DND-41 (cell line): Measurements from ENCODE around the gene CYP2F1.
"Not testable (repeated sequence)": the region's sequence is repeated elsewhere in the genome, so short reads cannot be mapped to it uniquely, and the experiment has no call there.

Experiments used
- ATAC-seq: fragments of 200-7000 bp; cut with Tn5 transposase; 3 replicates; pipeline ENCODE4 v1.9.1; 2021; ENCODE audit warnings: low read depth; ENCODE audit not compliant: insufficient read depth
- DNase-seq: peaks from one replicate; pipeline ENCODE4 v3.0.0-alpha.2; 2020
- H2AFZ ChIP-seq: 2 replicates; pipeline ENCODE4 v1.6.0; 2012; ENCODE audit warnings: low read depth, low read length
- H3K27ac ChIP-seq: 2 replicates; pipeline ENCODE4 v1.5.1; 2012; ENCODE audit warnings: low read length, inconsistent platforms
- H3K27me3 ChIP-seq: fragments of 200-600 bp; sonication (generic); 2 replicates; pipeline ENCODE4 v1.6.0; 2012; ENCODE audit warnings: low read length, mild to moderate bottlenecking, inconsistent platforms; ENCODE audit not compliant: insufficient read depth, poor library complexity
- H3K36me3 ChIP-seq: 2 replicates; pipeline ENCODE4 v1.5.1; 2012; ENCODE audit warnings: low read length, inconsistent platforms; ENCODE audit not compliant: insufficient read depth
- H3K4me1 ChIP-seq: 2 replicates; pipeline ENCODE4 v1.5.1; 2012; ENCODE audit warnings: mild to moderate bottlenecking, low read length; ENCODE audit not compliant: insufficient read depth
- H3K4me2 ChIP-seq: 2 replicates; pipeline ENCODE4 v1.6.0; 2012; ENCODE audit warnings: mild to moderate bottlenecking, moderate library complexity, low read length, inconsistent platforms; ENCODE audit not compliant: insufficient read depth
- H3K4me3 ChIP-seq, 2 experiments: fragments of 200-600 bp in 1 of 2; shearing (Covaris generic) in 1 of 2; 2 replicates each; pipeline ENCODE4 v1.5.1; 2012 to 2016; ENCODE audit warnings: inconsistent platforms in 2 of 2, low read length in 2 of 2, mild to moderate bottlenecking in 2 of 2, low read depth in 1 of 2, moderate library complexity in 1 of 2
- H3K79me2 ChIP-seq: 2 replicates; pipeline ENCODE4 v1.6.0; 2012; ENCODE audit warnings: low read length, inconsistent platforms; ENCODE audit not compliant: insufficient read depth
- H3K9ac ChIP-seq: 2 replicates; pipeline ENCODE4 v1.6.0; 2012; ENCODE audit warnings: low read depth, mild to moderate bottlenecking, inconsistent platforms, low read length, moderate library complexity
- H3K9me3 ChIP-seq: 2 replicates; pipeline ENCODE4 v1.5.1; 2012; ENCODE audit warnings: low read length, moderate library complexity, mild to moderate bottlenecking, inconsistent platforms; ENCODE audit not compliant: insufficient read depth, severe bottlenecking
- H4K20me1 ChIP-seq: 2 replicates; pipeline ENCODE4 v1.6.0; 2012; ENCODE audit warnings: low read length; ENCODE audit not compliant: insufficient read depth
- EZH2 ChIP-seq: IDR thresholded peaks from 3 replicates; pipeline ENCODE4 v1.6.1; 2012; ENCODE audit warnings: borderline replicate concordance, low read depth, mild to moderate bottlenecking, moderate library complexity, low read length, inconsistent platforms; ENCODE audit not compliant: severe bottlenecking
- TF ChIP-seq, protein P1 (sequence below): IDR thresholded peaks from 2 replicates; pipeline ENCODE4 v1.5.1; 2012; ENCODE audit warnings: borderline replicate concordance, low read length, moderate library complexity, mild to moderate bottlenecking; ENCODE audit not compliant: poor library complexity, severe bottlenecking; ENCODE audit errors: extremely low read depth

CYP2F1 gene

DNA sequence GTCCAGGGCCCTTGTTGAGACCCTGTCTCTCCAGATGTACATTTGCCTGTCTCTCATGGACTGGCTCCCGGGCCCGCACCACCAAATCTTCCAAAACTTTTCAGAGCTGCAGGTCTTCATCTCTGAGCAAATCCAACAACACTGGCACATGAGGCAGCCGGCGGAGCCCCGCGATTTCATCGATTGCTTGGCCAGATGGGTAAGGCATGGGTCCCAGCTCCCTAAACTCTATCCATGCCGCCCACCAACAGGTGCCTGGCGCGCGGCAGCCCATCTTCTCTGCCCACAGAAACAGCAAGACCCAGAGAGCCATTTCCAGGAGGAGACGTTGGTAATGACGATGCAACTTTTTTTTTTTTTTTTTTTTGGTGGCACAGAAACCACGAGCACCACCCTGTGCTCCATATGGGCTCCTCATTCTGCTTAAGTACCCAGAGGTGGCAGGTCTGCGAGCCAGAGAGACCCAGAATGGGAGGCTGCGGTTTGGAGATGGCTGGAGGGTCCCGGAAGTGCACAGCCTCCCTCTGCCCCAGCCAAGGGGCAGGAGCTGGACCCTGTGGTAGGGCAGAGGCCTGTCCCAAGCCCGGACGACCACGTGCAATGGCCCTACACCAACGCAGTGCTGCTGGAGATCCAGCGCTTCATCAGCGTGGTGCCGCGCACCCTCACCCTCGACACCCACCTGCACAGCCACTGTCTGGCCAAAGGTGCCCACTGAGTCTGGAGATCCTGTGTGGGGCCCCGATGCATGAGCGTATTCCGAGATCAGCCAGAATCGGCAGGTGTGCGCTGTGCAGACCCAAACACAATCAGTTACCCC, 22.6 kb downstream of the CYP2F1 start:
- no peak overlapping the region for H3K4me2 ChIP-seq
- no peaks in the 10 kb centered on the region for H3K27me3 ChIP-seq
- H3K9me3 ChIP-seq, result no peaks in the 10 kb centered on the region
- no peaks in the 10 kb centered on the region for H3K4me1 ChIP-seq
- H3K27ac ChIP-seq, result no peak overlapping the region
- no peak overlapping the region for H3K9ac ChIP-seq
- H3K36me3 ChIP-seq, result no peaks in the 10 kb centered on the region
- H4K20me1 ChIP-seq, result no peaks in the 10 kb centered on the region
- H3K79me2 ChIP-seq, result no peaks in the 10 kb centered on the region
- ATAC-seq (no peak), DNase-seq (no peak)
- H3K4me3 ChIP-seq, result no peak overlapping the region
- TF ChIP-seq, protein P1, sequence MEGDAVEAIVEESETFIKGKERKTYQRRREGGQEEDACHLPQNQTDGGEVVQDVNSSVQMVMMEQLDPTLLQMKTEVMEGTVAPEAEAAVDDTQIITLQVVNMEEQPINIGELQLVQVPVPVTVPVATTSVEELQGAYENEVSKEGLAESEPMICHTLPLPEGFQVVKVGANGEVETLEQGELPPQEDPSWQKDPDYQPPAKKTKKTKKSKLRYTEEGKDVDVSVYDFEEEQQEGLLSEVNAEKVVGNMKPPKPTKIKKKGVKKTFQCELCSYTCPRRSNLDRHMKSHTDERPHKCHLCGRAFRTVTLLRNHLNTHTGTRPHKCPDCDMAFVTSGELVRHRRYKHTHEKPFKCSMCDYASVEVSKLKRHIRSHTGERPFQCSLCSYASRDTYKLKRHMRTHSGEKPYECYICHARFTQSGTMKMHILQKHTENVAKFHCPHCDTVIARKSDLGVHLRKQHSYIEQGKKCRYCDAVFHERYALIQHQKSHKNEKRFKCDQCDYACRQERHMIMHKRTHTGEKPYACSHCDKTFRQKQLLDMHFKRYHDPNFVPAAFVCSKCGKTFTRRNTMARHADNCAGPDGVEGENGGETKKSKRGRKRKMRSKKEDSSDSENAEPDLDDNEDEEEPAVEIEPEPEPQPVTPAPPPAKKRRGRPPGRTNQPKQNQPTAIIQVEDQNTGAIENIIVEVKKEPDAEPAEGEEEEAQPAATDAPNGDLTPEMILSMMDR, result no peak
- no peak for TF ChIP-seq EZH2
- no peak overlapping the region for H2AFZ ChIP-seq

DNA sequence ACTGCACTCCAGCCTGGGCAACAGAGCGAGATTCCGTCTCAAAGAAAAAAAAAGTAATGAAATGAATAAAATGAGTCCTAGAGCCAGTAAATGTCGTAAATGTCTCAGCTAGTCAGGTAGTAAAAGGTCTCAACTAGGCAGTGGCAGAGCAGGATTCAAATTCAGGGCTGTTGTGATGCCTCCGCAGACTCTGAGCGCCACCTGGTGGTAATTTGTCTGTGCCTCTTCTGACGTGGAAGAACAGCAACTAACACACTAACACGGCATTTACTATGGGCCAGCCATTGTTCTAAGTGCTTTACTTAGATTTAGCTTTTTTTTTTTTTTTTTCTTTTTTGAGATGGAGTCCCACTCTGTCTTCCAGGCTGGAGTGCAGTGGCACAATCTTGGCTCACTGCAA, 30.2 kb downstream of the CYP2F1 start:
- Histone ChIP-seq H3K36me3 (no peaks in the 10 kb centered on the region), H3K9me3 (no peaks in the 10 kb centered on the region), H3K4me1 (no peaks in the 10 kb centered on the region), H3K79me2 (no peaks in the 10 kb centered on the region), H3K9ac (no peak overlapping the region), H3K4me2 (no peak overlapping the region), H3K27ac (no peak overlapping the region), H2AFZ (no peak overlapping the region), H3K27me3 (no peaks in the 10 kb centered on the region), H3K4me3 (no peak overlapping the region), H4K20me1 (no peaks in the 10 kb centered on the region)
- DNase-seq, result peak; percentile 76
- ATAC-seq, result peak; percentile 80
- TF ChIP-seq EZH2, result no peak
- TF ChIP-seq, protein P1, result peak; percentile 84

DNA sequence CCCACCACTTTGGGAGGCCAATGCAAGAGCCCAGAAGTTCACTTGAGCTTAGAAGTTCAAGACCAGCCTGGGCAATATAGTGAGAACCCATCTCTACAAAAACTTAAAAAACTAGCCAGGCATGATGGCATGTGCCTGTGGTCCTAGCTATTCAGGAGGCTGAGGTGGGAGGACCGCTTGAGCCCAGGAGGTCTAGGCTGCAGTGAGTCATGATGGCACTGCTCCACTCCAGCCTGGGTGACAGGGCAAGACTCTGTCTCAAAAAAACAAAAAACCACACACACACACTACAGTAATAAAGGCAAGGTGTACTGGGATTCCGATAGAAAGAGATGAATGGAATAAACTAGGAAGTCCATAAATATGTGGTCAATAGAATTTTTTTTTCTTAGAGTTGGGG, 35.6 kb downstream of the CYP2F1 start:
- Histone ChIP-seq H3K4me1 (no peaks in the 10 kb centered on the region), H3K27me3 (no peaks in the 10 kb centered on the region), H3K4me2 (no peak overlapping the region), H3K9ac (no peak overlapping the region), H3K36me3 (no peaks in the 10 kb centered on the region), H4K20me1 (no peaks in the 10 kb centered on the region), H3K9me3 (no peaks in the 10 kb centered on the region), H2AFZ (no peak overlapping the region), H3K27ac (no peak overlapping the region), H3K79me2 (no peaks in the 10 kb centered on the region), H3K4me3 (no peak overlapping the region)
- TF ChIP-seq, protein P1, result no peak
- TF ChIP-seq EZH2, result no peak
- DNase-seq (no peak), ATAC-seq (no peak)

DNA sequence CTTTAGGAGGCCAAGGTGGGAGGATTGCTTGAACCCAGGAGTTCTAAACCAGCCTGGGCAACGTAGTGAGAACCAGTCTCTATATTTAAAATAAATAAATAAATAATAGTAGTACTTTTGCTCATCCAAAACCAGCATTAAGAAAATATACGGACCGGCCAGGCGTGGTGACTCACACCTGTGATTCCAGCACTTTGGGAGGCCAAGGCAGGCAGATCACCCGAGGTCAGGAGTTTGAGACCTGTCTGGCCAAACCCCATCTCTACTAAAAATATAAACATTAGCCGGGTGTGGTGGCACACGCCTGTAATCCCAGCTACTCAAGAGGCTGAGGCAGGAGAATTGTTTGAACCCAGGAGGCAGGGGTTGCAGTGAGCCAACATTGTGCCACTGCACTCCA, 36.8 kb downstream of the CYP2F1 start:
- not testable (repeated sequence) for H3K9ac ChIP-seq, ATAC-seq, H3K9me3 ChIP-seq, H3K79me2 ChIP-seq, H3K27ac ChIP-seq, DNase-seq, H2AFZ ChIP-seq, H3K4me2 ChIP-seq, H4K20me1 ChIP-seq, H3K4me3 ChIP-seq, H3K36me3 ChIP-seq, H3K27me3 ChIP-seq, H3K4me1 ChIP-seq
